SK-N-SH (cell line): ENCODE data around the gene FLNA. TPM values are rescaled to one million over a fixed set of nuclear protein-coding genes. Genes with fewer than 3 reads are reported as not detected.

Experiments
- CTCF ChIA-PET: fragments of 300-600, 350-600 bp; formaldehyde crosslinking; extraction: SDS; loops from one replicate; lab custom pipeline; 2021; lab: Yijun Ruan, JAX
- POLR2A ChIA-PET: fragments of 350-600 bp; sonication (Branson Sonifier 250); formaldehyde crosslinking; extraction: SDS; loops from one replicate; lab custom pipeline; 2020; ENCODE audit warnings: antibody characterized with exemption, inconsistent platforms; lab: Yijun Ruan, JAX
- DNase-seq: peaks from one replicate; pipeline ENCODE4 v3.0.0; 2012
- H2AFZ ChIP-seq: fragments of 200-600 bp; sonication (generic); 2 replicates; pipeline ENCODE4 v1.8.1; 2016; ENCODE audit warnings: antibody characterized with exemption, mild to moderate bottlenecking, low read depth
- H3F3A ChIP-seq: fragments of 200-600 bp; sonication (generic); replicated peaks from 2 replicates; pipeline ENCODE3; 2016; ENCODE audit warnings: antibody characterized with exemption, mild to moderate bottlenecking; ENCODE audit not compliant: insufficient read depth
- H3K27ac ChIP-seq, 2 experiments: fragments of 200-500 bp in 1 of 2; fragments of 200-600 bp in 1 of 2; sonication (Bioruptor generic) in 1 of 2; sonication (generic), shearing (Covaris generic) in 1 of 2; 2 replicates each; pipeline versions ENCODE4 v1.5.1 to v1.6.1; 2014 to 2016; ENCODE audit warnings: low read depth in 2 of 2, inconsistent platforms in 1 of 2, low read length in 1 of 2, mild to moderate bottlenecking in 1 of 2, mixed read lengths in 1 of 2
- H3K27me3 ChIP-seq: fragments of 200-600 bp; sonication (generic), shearing (Covaris generic); 2 replicates; pipeline ENCODE4 v1.6.1; 2016; ENCODE audit warnings: mixed run types; ENCODE audit not compliant: insufficient read depth
- H3K36me3 ChIP-seq, 2 experiments: fragments of 200-500 bp in 1 of 2; fragments of 200-600 bp in 1 of 2; sonication (Bioruptor generic) in 1 of 2; sonication (generic) in 1 of 2; replicated peaks in 1 of 2; 2 replicates each; pipeline versions ENCODE3 to v1.5.1; 2014 to 2016; ENCODE audit warnings: low read length in 1 of 2, mild to moderate bottlenecking in 1 of 2; ENCODE audit not compliant: insufficient read depth in 2 of 2, control insufficient read depth in 1 of 2
- H3K4me1 ChIP-seq, 2 experiments: fragments of 200-500 bp in 1 of 2; fragments of 200-600 bp in 1 of 2; sonication (Bioruptor generic) in 1 of 2; sonication (generic), shearing (Covaris generic) in 1 of 2; 2 replicates each; pipeline versions ENCODE4 v1.5.1 to v1.6.1; 2014 to 2016; ENCODE audit warnings: low read depth in 1 of 2, low read length in 1 of 2, mixed run types in 1 of 2; ENCODE audit not compliant: insufficient read depth in 2 of 2, control insufficient read depth in 1 of 2
- H3K4me2 ChIP-seq: fragments of 200-600 bp; sonication (generic), shearing (Covaris generic); 2 replicates; pipeline ENCODE4 v1.6.1; 2017; ENCODE audit warnings: mixed run types
- H3K4me3 ChIP-seq, 2 experiments: fragments of 200-500 bp in 1 of 2; fragments of 200-600 bp in 1 of 2; sonication (Bioruptor generic) in 1 of 2; sonication (generic), shearing (Covaris generic) in 1 of 2; 2 replicates each; pipeline versions ENCODE4 v1.5.1 to v1.8.1; 2014 to 2016; ENCODE audit warnings: low read depth in 2 of 2, inconsistent platforms in 1 of 2, low read length in 1 of 2, mild to moderate bottlenecking in 1 of 2, mixed read lengths in 1 of 2, moderate library complexity in 1 of 2
- H3K79me2 ChIP-seq: fragments of 200-600 bp; sonication (generic); 2 replicates; pipeline ENCODE4 v1.8.1; 2017; ENCODE audit warnings: mild to moderate bottlenecking; ENCODE audit not compliant: insufficient read depth
- H3K9ac ChIP-seq: fragments of 200-600 bp; sonication (generic); 2 replicates; pipeline ENCODE4 v1.6.1; 2017; ENCODE audit warnings: mixed run types
- H3K9me2 ChIP-seq: fragments of 200-600 bp; sonication (generic); 2 replicates; pipeline ENCODE4 v1.6.1; 2017; ENCODE audit warnings: mixed run types
- H3K9me3 ChIP-seq: fragments of 200-600 bp; sonication (generic); 2 replicates; pipeline ENCODE4 v1.6.1; 2017; ENCODE audit warnings: mixed run types, mild to moderate bottlenecking, moderate library complexity
- H4K20me1 ChIP-seq: fragments of 200-600 bp; sonication (generic); 2 replicates; pipeline ENCODE4 v1.6.1; 2017; ENCODE audit warnings: mild to moderate bottlenecking, mixed run types; ENCODE audit not compliant: insufficient read depth
- CHD2 ChIP-seq: fragments of 150-350 bp; IDR thresholded peaks from 2 replicates; pipeline ENCODE4 v1.6.1; 2018; ENCODE audit warnings: low read length; ENCODE audit not compliant: partially characterized antibody
- GABPA ChIP-seq: IDR thresholded peaks from 2 replicates; pipeline ENCODE4 v1.4.0; 2012; ENCODE audit warnings: low read depth, mild to moderate bottlenecking
- GATA2 ChIP-seq: sonication (generic); formaldehyde crosslinking; IDR thresholded peaks from 2 replicates; pipeline ENCODE4 v1.5.0; 2020; ENCODE audit warnings: mild to moderate bottlenecking, missing genetic modification reagents
- JUND ChIP-seq: IDR thresholded peaks from 2 replicates; pipeline ENCODE4 v1.4.0; 2012
- MEF2A ChIP-seq: IDR thresholded peaks from 2 replicates; pipeline ENCODE4 v1.4.0; 2012; ENCODE audit warnings: low read depth, borderline replicate concordance
- NFIC ChIP-seq: IDR thresholded peaks from 2 replicates; pipeline ENCODE4 v1.4.0; 2012; ENCODE audit warnings: borderline replicate concordance
- NRF1 ChIP-seq: IDR thresholded peaks from 2 replicates; pipeline ENCODE4 v1.6.1; 2012; ENCODE audit warnings: low read depth, mild to moderate bottlenecking, low read length
- POLR2AphosphoS5 ChIP-seq: IDR thresholded peaks from 2 replicates; pipeline ENCODE4 v1.6.1; 2012; ENCODE audit warnings: low read depth, low read length
- RFX5 ChIP-seq: IDR thresholded peaks from 2 replicates; pipeline ENCODE4 v1.6.1; 2012; ENCODE audit warnings: mild to moderate bottlenecking, improper control_type of control experiment, low read length
- RXRA ChIP-seq: IDR thresholded peaks from 2 replicates; pipeline ENCODE4 v1.4.0; 2012; ENCODE audit warnings: low read depth, mild to moderate bottlenecking, borderline replicate concordance
- SMC3 ChIP-seq: IDR thresholded peaks from 2 replicates; pipeline ENCODE4 v1.6.1; 2012; ENCODE audit warnings: low read depth, low read length, improper control_type of control experiment
- TAF1 ChIP-seq: IDR thresholded peaks from 2 replicates; pipeline ENCODE4 v1.6.1; 2012; ENCODE audit warnings: low read depth, mild to moderate bottlenecking, low read length, moderate library complexity, borderline replicate concordance
- TCF12 ChIP-seq: IDR thresholded peaks from 2 replicates; pipeline ENCODE4 v1.4.0; 2012
- YY1 ChIP-seq: IDR thresholded peaks from 2 replicates; pipeline ENCODE4 v1.4.0; 2012; ENCODE audit warnings: low read depth, mild to moderate bottlenecking
- WGBS: methylation state at CpG from one replicate; pipeline ENCODE4 v1.1.6; 2017; ENCODE audit warnings: low lambda C conversion rate; 5-methylcytosine and 5-hydroxymethylcytosine counted together
- polyA plus RNA-seq, 3 experiments: library from polyadenylated mRNA; depleted of rRNA; stranded (reverse); fragments of >200 nt; gene quantifications; 2 replicates each; pipeline ENCODE4 v1.2.3, GENCODE V29; 2012
- TF ChIP-seq, protein P1 (sequence below): IDR thresholded peaks from 2 replicates; pipeline ENCODE4 v1.4.0; 2012; ENCODE audit warnings: low read depth, borderline replicate concordance
- TF ChIP-seq, protein P2 (sequence below): IDR thresholded peaks from 2 replicates; pipeline ENCODE4 v1.6.1; 2012; ENCODE audit warnings: mild to moderate bottlenecking, low read depth, low read length, moderate library complexity
- TF ChIP-seq, protein P3 (sequence below): fragments of 200-600 bp; sonication (generic); IDR thresholded peaks from 2 replicates; pipeline ENCODE4 v1.6.1; 2017; ENCODE audit warnings: antibody characterized with exemption, mild to moderate bottlenecking, moderate library complexity

The FLNA gene
- polyA plus RNA-seq, 1 of the 3 experiments (the other 2 are of a cell fraction): 550 TPM

DNA sequence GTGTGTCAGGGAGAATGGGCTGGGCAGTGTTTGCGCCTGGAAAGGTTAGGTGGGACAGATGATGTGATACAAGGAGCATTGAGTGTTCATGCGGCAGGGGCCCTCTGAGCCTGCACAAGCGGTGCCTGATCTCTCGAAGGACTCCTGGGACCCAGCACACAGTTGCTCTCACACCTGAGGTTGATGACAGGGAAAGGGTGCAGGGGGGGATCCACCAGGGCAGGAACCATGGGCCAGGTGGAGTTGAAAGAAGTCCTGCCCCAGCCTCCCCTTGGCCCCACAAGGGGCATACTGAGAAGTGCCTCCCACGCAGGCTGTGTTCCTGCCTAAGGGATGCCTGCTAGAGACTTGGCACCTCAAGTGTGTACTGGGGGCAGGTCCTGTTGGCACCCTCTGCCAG is 45.8 kb downstream of the FLNA start (continued):
- TF ChIP-seq, protein P1, sequence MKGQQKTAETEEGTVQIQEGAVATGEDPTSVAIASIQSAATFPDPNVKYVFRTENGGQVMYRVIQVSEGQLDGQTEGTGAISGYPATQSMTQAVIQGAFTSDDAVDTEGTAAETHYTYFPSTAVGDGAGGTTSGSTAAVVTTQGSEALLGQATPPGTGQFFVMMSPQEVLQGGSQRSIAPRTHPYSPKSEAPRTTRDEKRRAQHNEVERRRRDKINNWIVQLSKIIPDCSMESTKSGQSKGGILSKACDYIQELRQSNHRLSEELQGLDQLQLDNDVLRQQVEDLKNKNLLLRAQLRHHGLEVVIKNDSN: no peak
- no peak for TF ChIP-seq YY1
- TF ChIP-seq, protein P2, sequence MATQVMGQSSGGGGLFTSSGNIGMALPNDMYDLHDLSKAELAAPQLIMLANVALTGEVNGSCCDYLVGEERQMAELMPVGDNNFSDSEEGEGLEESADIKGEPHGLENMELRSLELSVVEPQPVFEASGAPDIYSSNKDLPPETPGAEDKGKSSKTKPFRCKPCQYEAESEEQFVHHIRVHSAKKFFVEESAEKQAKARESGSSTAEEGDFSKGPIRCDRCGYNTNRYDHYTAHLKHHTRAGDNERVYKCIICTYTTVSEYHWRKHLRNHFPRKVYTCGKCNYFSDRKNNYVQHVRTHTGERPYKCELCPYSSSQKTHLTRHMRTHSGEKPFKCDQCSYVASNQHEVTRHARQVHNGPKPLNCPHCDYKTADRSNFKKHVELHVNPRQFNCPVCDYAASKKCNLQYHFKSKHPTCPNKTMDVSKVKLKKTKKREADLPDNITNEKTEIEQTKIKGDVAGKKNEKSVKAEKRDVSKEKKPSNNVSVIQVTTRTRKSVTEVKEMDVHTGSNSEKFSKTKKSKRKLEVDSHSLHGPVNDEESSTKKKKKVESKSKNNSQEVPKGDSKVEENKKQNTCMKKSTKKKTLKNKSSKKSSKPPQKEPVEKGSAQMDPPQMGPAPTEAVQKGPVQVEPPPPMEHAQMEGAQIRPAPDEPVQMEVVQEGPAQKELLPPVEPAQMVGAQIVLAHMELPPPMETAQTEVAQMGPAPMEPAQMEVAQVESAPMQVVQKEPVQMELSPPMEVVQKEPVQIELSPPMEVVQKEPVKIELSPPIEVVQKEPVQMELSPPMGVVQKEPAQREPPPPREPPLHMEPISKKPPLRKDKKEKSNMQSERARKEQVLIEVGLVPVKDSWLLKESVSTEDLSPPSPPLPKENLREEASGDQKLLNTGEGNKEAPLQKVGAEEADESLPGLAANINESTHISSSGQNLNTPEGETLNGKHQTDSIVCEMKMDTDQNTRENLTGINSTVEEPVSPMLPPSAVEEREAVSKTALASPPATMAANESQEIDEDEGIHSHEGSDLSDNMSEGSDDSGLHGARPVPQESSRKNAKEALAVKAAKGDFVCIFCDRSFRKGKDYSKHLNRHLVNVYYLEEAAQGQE: no peak

DNA sequence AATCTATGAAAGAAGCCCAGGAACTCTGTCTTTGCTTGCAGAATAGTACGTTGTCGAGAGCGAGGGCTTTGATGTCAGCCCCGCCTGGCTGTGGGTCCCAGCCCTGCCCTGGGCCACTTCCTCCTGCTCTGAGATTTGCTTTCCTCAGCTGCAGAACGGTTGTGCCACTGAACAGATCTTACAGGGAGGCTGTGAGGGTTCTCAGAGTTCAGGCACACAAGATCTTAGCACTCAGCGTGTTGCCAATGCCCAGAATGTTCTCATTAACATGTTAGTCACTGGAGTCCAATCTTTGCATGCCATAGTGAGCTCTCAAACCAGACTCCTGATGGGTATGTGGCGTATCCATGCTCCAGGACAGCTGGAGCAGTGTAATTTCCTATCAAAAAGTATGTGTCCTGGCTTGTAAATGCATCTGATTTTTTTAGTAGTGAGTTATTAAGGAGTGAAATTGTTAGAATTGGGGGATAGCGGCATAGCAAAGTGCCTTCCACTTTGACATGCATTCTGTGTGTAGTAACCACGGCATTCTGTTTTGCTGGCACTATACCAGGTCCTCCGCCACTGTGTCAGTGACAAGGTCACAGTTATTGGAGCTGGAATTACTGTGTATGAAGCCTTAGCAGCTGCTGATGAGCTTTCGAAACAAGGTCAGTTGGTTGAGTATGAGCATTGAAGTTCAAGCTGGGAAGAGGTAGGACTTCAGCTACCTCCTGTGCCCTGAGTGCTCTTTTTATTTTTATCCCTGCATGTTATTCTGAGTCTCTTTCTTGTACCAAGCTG is 47.2 kb downstream of the FLNA start:
- no peak overlapping the region for H3K4me3 ChIP-seq
- no peaks in the 10 kb centered on the region for H3K9me3 ChIP-seq
- no peaks in the 10 kb centered on the region for H3K9me2 ChIP-seq
- no peaks in the 10 kb centered on the region for H3K36me3 ChIP-seq
- H3K27me3 ChIP-seq: peaks cover 83% of the 10 kb centered on the region
- POLR2A ChIA-PET: no interaction called here
- H3K4me2 ChIP-seq: no peak overlapping the region
- no peaks in the 10 kb centered on the region for H4K20me1 ChIP-seq
- no peak overlapping the region for H3K9ac ChIP-seq
- no peaks in the 10 kb centered on the region for H3F3A ChIP-seq
- no peak for DNase-seq
- no peak overlapping the region for H2AFZ ChIP-seq
- CTCF ChIA-PET: interaction anchor here (0.6 to 1.2 kb wide), 3 partner anchors 9 to 19 kb away, joined by 3 read pairs; no protein-coding TSS in a partner anchor
- TF ChIP-seq RFX5 (no peak), POLR2AphosphoS5 (no peak), JUND (no peak), CHD2 (no peak), TCF12 (no peak), GABPA (no peak)
- WGBS: 49% methylated on average over 10 of the region's 11 CpGs
- no peaks in the 10 kb centered on the region for H3K79me2 ChIP-seq
- H3K4me1 ChIP-seq: no peaks in the 10 kb centered on the region; a peak in 1 of 4 replicates
- no peak overlapping the region for H3K27ac ChIP-seq

DNA sequence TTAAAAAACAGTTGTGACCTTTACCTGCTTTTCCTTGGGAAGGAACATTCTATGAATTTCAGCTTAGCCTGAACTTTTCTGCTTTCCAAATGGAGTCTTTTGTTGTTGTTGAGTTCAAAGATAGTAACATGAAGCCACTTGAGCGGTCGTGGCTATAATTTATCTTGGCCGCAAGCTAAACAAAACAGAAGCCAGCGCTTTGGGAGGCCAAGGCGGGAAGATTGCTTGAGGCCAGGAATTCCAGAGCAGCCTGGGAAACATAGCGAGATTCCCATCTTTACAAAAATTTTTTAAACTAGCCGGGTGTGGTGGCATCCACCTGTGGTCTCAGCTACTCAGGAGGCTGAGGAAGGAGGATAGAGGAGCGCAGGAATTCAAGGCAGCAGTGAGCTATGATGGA is 48.9 kb downstream of the FLNA start:
- WGBS: 14% methylated on average over 8 of the region's 8 CpGs
- H3K9me3 ChIP-seq: no peaks in the 10 kb centered on the region
- no peaks in the 10 kb centered on the region for H3K79me2 ChIP-seq
- H3K27ac ChIP-seq: no peak overlapping the region
- ChIA-PET CTCF (interaction anchor here (1.8 kb wide), 1 partner anchor 9 kb away, joined by 6 read pairs; no protein-coding TSS in a partner anchor), POLR2A (no interaction called here)
- TF ChIP-seq GATA2: no peak
- no peak for TF ChIP-seq NFIC
- no peak for TF ChIP-seq SMC3
- no peak for TF ChIP-seq NRF1
- TF ChIP-seq, protein P3, sequence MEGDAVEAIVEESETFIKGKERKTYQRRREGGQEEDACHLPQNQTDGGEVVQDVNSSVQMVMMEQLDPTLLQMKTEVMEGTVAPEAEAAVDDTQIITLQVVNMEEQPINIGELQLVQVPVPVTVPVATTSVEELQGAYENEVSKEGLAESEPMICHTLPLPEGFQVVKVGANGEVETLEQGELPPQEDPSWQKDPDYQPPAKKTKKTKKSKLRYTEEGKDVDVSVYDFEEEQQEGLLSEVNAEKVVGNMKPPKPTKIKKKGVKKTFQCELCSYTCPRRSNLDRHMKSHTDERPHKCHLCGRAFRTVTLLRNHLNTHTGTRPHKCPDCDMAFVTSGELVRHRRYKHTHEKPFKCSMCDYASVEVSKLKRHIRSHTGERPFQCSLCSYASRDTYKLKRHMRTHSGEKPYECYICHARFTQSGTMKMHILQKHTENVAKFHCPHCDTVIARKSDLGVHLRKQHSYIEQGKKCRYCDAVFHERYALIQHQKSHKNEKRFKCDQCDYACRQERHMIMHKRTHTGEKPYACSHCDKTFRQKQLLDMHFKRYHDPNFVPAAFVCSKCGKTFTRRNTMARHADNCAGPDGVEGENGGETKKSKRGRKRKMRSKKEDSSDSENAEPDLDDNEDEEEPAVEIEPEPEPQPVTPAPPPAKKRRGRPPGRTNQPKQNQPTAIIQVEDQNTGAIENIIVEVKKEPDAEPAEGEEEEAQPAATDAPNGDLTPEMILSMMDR: no peak
- TF ChIP-seq TAF1: no peak
- TF ChIP-seq, protein P1: no peak
- no peak for TF ChIP-seq RXRA
- TF ChIP-seq MEF2A: no peak
- TF ChIP-seq, all 33 proteins: peak for 0
- H3K36me3 ChIP-seq: no peaks in the 10 kb centered on the region
- no peaks in the 10 kb centered on the region for H4K20me1 ChIP-seq
- peaks cover 88% of the 10 kb centered on the region for H3K27me3 ChIP-seq
- no peaks in the 10 kb centered on the region for H3K9me2 ChIP-seq
- no peak overlapping the region for H3K4me2 ChIP-seq
- no peak overlapping the region for H3K4me3 ChIP-seq
- H3K4me1 ChIP-seq: no peaks in the 10 kb centered on the region; a peak in 1 of 4 replicates
- H3K9ac ChIP-seq: no peak overlapping the region
- no peak overlapping the region for H2AFZ ChIP-seq
- no peaks in the 10 kb centered on the region for H3F3A ChIP-seq
- no peak for DNase-seq
